GF-D8 (cell line): ENCODE results near the gene PTTG1IP2.
"Not testable (repeated sequence)": the region's sequence is repeated elsewhere in the genome, so short reads cannot be mapped to it uniquely, and the experiment has no call there.

Source experiments
- DNase-seq: peaks from one replicate; lab custom pipeline; 2025; lab: John Stamatoyannopoulos, UW

PTTG1IP2 gene

DNA sequence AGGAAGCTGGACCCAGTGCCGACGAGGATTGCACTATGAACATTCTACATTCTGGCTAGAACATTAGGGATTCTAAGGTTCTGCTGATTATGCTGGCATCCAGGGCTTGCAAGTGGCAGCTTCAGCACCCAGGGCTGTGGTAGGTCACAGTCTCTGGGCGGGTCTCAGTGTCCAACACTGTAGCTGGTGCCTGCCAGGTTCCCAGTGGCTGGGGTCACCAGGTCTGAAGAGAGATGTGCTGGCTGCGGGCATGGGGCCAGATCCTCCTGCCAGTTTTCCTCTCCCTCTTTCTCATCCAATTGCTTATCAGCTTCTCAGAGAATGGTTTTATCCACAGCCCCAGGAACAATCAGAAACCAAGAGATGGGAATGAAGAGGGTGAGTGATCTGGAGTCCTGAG, at the start of gene PTTG1IP2:
PTTG1IP2 (plus strand) TSS at position 86 of the 400 bp plus-strand sequence; CDS start at position 234, 148 bp downstream.
- DNase-seq: no peak

DNA sequence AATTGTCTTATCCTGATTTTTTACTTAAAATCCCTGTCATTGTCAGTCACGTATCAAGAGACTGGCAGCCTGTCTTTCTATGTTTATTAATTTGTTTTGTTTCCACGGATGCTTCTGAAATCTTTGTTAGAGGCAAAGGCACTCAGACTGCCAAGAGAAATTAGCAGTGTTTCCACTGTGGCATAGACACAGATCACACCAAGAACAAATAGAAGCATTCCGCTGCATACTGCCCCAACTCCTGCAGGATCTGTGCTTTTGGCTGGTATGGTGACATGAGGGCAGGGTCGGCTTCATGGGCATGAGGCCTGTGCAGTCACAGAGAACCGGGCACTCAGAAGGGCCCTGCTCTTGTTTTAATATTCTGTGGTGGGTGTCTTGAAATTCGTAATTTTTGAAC, 47.8 kb upstream of the PTTG1IP2 start:
- no peak for DNase-seq

- DNase-seq: no peak
These were observed 44.7 kb upstream of the PTTG1IP2 start for GRCh38 chr7:90424720-90425119.

GRCh38 chr7:90425376-90425775, 44.1 kb upstream of the PTTG1IP2 start:
- no peak for DNase-seq

DNA sequence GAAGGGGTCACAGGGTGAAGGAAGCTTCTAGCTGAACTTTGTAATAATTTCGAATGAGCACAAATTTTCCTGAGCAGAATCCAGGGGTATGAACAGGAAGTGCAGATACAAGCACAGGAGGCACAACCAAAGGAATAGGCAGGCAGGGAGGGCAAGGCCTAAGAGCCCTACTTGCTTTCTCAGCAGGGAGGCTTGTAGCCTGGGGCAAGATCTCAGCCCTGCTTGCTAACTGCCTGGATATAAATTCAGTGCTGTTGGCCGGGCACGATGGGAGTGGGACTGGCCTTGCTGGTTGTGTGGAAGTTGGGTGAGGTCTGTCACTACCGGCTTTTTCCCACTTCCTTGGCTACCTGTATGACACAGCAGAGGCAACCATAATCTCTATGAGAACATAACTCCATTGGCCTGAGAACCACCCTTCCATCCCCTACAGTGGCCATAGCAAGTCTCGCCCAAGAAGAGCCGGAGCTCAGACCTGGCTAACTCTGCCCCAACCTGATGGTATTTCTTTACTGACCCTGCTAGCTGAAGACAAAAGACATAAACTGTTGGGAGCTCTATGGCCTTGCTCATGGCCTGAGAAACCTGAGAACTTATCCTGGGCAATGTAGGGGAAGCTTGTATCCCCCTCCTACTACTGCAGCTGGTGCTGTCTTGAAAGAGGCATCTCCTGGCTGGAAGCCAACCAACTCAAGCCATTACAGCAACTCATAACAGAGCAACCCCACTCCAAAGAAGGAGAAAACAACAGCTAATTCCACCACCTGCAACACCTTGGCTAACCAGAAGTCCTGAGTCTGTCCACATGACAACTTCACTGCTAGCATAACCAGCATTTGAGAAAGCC, 38.6 kb upstream of the PTTG1IP2 start:
- no peak for DNase-seq

DNA sequence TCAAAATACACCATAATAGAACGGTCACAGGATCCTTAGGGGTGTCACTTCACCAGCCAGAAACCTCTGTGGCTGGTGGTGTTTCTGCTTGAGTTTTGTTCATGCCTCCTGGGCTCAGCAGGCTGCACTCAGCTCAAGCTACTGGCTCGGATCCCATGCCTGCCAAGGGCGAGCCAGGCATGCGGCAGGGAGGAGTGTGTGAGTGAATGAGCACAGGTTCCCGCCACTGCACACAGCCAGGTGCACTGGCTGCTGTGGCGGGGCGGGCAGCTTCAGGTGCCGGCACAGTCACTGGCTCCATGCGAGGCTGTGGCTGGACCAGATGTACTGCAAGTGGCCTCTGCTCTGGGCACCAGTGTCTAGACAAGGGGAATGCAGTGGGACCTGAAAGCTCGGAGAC, 36.7 kb upstream of the PTTG1IP2 start:
- no peak for DNase-seq

DNA sequence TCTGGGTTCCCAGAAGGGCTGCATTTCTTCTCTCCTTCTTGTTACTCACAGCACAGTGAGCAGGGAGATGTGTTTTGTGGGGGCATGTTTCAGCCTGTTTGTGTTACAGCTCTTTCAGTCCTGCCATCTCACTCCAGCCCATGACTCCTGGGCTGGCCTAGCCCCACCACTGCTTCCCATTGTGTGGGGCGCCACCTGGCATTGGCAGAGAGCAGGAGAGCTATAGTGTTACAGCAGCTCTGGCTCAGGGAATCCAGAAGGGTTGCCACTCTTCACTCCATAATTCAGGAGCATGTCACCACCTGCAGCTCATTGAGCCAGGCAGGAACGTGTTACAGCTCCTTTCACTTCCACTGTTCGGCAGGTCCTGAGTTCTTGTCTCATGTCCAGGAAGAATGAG, 36.2 kb upstream of the PTTG1IP2 start:
- no peak for DNase-seq

DNA sequence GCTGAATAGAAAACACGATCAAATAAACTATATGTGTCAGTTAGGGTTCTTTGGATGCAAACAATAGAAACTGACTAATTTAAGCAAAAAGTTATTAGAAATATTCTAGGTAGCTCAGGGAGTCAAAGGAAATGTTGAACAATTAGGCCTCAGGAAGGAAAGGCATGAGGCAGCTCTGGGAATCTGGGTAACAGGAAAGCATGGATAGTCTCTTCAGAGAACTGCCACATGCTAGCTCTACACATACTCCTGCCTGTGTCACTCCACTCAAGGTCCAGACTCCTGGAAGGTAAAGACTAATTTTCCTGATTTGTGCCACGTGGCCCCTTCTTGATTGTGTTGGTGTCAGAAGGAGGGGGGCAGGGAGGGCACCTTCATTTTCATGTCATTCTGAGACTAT, 23.8 kb upstream of the PTTG1IP2 start:
- no peak for DNase-seq

- DNase-seq: no peak
These were observed 23.1 kb upstream of the PTTG1IP2 start for GRCh38 chr7:90446137-90446899.

DNA sequence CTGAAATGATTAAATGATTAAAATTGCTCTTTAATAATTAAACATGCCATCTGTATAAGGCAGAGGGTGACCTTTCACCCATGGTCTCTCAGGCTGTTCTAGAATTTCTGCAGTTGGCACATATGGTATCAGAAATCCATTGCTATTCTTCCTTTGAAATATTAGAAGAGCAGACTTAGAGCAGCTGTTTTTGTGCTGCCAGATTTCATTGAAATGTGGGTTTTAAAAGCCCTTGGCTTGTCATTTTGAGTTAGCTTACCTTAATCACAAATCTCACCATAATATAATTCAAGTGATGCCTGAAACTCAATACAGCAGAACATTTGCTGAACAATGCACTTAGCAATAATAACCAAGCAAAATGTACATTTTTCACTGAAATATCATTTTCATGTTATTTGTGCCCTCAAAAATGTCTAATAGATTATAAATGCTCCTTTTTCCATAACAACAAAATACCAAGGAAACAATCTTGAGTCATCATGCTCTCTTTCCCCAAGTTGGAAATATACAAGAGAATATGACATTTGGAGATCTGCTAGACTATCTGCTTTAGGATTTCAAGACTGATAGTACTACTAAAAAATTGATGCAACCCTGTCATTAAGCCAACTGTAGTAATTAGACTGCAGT, 16.1 kb upstream of the PTTG1IP2 start:
- DNase-seq: no peak

GRCh38 chr7:90453931-90454330, 15.5 kb upstream of the PTTG1IP2 start:
- DNase-seq: no peak

- peak; percentile 18 for DNase-seq
These were observed 14.0 kb upstream of the PTTG1IP2 start for GRCh38 chr7:90455163-90456030.

GRCh38 chr7:90458104-90458503, 11.3 kb upstream of the PTTG1IP2 start:
- DNase-seq: no peak

DNA sequence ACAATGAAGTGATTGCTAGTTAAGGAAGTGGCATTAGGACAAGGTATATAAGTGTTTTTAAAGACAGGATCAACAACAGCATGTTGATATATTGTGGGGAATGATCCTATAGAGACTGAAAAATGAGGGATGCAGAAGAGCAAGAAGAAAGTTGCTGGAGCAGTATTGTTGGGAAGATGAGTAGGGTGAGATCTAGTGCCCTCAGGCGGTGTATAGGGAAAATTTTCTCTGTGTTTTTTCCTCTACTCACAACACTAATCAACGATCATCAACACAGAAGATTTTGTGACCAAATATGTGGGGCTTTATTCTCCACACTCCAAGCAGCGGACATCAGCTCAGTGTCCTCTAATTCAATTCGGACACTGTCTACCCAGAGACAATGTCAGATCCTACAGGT, 9.6 kb upstream of the PTTG1IP2 start:
- no peak for DNase-seq

GRCh38 chr7:90461219-90461618, 8.2 kb upstream of the PTTG1IP2 start:
- no peak for DNase-seq

DNA sequence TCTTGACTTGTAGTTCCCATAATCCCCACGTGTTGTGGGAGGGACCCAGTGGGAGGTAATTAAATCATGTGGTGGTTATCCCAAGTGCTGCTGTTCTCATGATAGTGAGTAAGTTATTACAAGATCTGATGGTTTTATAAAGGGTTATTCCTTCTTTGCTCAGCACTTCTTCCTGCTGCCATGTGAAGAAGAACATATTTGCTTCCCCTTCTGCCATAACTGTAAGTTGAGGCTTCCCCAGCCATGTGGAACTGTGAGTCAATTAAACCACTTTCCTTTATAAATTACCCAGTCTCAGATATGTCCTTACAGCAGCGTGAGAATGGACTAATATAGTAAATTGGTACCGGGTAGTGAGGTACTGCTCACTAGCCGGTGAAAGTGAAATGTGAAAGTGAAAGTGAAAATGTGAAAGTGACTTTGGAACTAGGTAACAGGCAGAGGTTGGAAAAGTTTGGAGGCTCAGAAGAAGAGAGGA, 6.2 kb upstream of the PTTG1IP2 start:
- DNase-seq: not testable (repeated sequence)

- no peak for DNase-seq
These were observed 3.6 kb upstream of the PTTG1IP2 start for GRCh38 chr7:90465816-90466215.

- DNase-seq: no peak
These were observed 3.5 kb downstream of the PTTG1IP2 start for GRCh38 chr7:90472805-90473540.

- no peak for DNase-seq
These were observed 4.4 kb downstream of the PTTG1IP2 start for GRCh38 chr7:90473814-90474213.

DNA sequence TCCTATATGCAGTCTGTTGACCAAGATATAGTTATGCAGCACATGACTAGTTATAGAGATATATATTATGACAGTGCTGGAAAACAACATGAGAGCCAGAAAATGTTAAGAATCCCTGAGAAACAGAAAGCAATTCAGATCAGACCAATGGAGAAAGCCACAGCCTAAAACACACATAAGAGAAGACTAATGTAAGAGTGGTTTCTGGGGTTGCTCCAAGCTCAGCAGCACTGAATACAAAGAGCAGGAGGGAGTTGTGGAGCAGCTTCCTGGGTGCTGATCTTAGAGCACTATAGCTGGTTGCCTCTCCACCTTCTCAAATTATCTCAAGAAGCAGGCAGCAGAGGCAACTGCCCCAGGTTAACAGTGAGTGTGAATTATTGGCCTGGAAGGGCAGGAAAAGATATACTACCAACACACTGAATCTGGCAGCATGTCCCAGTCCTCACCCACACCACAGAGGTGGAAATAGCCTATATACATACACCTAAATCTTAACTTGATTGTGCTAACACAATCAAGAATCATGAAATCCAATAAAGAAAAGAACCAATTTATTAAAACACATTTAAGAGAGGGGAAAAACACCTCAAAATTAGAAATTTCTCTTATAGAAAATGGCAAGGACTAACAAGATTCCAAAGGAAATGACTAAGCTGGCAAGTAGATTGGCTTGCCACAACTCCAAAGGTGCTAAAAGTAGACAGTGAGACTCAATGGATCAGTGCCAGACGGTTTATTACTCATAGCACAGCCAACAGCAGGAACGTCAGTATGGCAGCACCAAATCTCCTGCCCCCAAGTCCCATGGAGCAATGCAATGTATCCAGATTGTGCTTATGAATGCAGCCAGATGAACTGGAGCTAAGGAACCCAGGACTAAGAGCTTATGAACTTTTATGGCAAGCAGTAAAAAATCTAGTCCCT, 5.1 kb downstream of the PTTG1IP2 start:
- DNase-seq: no peak
